Activated T-cell treated with anti-CD3 and anti-CD28 coated beads for 48 hours (primary cell): ENCODE measurements around the gene XIRP2.

Source experiments
- DNase-seq: peaks from one replicate; pipeline ENCODE4 v3.0.0-alpha.2; 2020; ENCODE audit warnings: low read depth

XIRP2 gene

DNA sequence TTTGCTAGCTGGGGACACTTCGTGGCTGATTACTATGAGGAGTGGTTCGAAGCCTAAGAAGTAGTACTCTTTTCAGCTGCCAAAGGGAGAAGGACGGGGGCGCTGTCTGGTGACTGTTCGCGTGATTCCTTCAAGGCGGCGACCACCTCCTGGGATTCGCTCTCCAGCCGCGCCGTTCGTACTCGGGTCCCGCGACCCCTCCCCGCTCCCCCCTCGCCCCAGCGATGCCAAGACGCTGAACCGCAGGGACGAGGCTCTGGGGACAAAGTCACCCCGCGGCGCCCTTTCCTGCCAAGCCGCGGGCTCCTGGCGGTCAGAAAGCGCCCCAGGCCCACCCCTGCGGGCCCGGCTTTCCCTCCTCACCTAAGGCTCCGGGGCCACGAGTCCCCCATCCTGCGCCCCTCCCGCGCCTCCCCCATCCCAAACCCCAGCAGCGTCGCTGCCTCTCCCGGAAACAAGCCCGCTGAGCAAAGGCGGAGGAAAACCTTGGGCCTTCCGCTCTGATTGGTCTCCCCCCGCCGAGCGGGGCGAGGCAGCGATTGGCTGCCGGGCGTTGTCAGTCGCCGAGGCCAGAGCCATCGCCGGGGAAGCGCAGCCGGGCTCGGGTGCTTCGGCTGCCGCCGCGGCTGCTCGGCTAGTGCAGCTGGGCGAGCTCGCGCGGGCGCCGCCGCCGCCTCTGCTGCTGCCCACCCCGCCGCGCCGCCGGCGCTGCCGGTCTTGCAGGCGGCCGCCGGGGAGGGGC, 404.3 kb downstream of the XIRP2 start, which contains the start of gene B3GALT1:
Gene B3GALT1, plus strand, starts transcription at position 572 of the 742 bp plus-strand sequence.
- DNase-seq = peak; percentile 71

DNA sequence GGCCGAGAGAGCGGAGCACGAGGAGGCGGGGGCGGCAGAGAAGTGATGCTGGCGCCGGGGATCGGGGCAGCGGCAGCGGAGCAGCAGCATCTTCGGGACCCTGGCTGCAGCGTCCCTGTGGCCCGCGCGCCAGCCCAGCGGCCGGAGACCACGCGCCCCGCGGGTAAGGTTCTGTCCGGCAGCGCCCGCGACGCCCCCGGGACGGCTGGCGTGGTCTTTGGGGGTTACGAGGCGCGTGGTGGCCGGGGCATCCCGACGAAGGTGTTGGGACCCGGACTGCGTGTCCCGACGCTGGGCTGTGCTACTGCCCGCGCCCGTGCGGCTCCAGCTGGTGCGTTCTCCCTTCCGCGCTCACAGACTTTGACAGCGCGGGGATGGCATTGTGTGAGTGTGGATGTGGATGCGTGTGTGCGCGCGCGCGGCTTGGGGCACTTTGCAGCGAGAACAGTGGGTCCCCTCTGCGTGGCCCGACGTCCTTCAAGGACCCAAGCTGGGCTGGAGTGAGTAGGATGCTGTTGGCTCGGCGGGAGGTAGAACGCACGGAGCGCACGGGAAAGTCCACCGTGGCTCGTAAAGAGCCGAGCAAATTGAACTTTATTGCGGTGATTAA, 405.0 kb downstream of the XIRP2 start:
- no peak for DNase-seq

- DNase-seq = no peak
These were observed 405.9 kb downstream of the XIRP2 start for GRCh38 chr2:167293943-167294775.

GRCh38 chr2:167294776-167295140, 406.5 kb downstream of the XIRP2 start:
- no peak for DNase-seq

- no peak for DNase-seq
These were observed 409.0 kb downstream of the XIRP2 start for GRCh38 chr2:167297292-167297691.

DNA sequence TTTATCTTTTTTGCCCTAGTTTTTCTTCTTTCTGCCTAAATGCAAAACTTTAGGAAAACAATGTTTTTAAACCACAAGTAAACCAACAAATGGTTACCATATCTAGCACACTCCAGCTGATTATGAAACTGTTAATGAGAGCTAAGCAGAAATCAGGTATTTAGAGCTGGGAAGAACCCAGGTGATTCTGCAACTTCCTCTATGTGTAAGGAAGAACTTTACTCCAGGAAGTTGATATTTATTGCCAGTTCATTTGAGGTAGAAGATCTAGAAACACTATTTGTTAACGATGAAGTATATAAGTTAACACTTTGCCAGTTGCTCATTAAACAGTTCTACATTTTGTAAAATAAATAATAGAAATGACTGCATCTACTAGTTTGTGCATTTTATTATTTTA, 409.7 kb downstream of the XIRP2 start:
- no peak for DNase-seq
